ENCODE measurements around the gene RPAP2.

DNA sequence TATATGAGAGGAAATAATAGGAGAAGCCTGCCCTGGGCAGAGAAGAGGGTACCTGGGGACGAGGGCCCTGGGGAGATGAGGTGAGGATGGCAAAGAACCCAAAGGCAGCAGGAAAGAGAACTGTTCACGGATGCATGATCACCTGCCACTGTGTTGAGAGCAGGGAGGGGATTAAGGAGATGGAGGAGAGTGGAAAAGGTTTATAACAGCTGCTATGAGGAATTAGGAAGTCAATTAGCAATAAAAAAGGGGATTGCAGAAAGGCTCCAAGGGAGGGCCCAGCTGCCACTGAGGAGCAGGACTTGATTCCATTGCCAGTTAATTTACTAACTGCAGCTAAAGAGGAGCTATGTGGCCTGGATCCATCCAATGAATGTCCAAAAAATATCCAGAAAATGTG, 126.8 kb downstream of the RPAP2 start:
- TF ChIP-seq ZFP30 (CRISPR knock-in tag; IDR thresholded peaks at IDR 0.05): no peak
- TF ChIP-seq, protein P1, sequence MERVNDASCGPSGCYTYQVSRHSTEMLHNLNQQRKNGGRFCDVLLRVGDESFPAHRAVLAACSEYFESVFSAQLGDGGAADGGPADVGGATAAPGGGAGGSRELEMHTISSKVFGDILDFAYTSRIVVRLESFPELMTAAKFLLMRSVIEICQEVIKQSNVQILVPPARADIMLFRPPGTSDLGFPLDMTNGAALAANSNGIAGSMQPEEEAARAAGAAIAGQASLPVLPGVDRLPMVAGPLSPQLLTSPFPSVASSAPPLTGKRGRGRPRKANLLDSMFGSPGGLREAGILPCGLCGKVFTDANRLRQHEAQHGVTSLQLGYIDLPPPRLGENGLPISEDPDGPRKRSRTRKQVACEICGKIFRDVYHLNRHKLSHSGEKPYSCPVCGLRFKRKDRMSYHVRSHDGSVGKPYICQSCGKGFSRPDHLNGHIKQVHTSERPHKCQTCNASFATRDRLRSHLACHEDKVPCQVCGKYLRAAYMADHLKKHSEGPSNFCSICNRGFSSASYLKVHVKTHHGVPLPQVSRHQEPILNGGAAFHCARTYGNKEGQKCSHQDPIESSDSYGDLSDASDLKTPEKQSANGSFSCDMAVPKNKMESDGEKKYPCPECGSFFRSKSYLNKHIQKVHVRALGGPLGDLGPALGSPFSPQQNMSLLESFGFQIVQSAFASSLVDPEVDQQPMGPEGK (CRISPR knock-in tag; IDR thresholded peaks at IDR 0.05; ENCODE audit: borderline replicate concordance): no peak

All from SK-N-SH treated with all-trans-retinoic acid at 6 μM for 48 hours (cell line).